SU-DHL-6 (cell line): Measurements from ENCODE around the gene FAU.

ENCODE experiments used
- EZH2phosphoT487 ChIP-seq: fragments of 200-600 bp; sonication (generic), shearing (Covaris generic); conservative IDR thresholded peaks from 2 replicates; pipeline ENCODE4 v1.6.1; 2018; ENCODE audit warnings: mild to moderate bottlenecking, antibody characterized with exemption, low read length, moderate library complexity, mixed read lengths
- TF ChIP-seq, protein P1 (sequence below): fragments of 200-600 bp; sonication (generic); IDR thresholded peaks from one replicate; pipeline ENCODE4 v1.5.1; 2017; ENCODE audit warnings: antibody characterized with exemption, mild to moderate bottlenecking, low read length, moderate library complexity; ENCODE audit not compliant: insufficient read depth, poor library complexity, severe bottlenecking

DNA sequence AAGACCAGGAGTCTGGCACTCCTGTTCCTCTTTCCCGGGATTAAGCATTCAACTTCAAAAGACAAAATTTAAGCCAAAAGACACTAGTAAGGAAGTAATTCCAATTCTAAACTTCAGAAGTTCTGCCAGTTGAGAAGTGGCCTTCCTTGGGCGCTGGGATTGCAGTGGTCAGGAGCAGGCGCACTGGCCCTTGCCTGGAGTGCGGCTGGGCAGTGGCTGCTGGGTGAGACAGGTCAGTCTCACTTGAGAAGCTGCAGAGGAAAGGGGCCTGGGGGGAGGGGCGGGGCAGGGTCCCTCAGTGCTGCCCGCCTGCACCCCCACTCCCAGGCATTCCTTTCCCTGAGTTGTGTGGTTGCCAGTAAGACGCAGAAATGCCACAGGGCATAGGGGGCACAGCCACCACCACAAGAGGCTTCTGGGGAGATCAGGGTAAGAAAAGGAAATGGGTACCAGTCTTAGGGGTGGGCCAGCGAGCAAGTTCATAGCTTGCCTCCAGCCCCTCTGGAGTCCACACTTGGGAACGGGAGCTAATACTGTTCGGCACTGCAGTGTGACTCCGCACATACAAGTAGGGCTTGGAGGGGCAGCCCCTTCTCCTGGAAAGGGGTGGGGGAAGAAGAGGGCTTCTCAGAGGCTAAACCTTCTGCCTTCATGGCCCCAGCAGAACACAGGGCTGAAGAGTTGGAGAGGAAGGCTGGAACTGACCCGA is 5.7 kb upstream of the FAU start:
- TF ChIP-seq, protein P1, sequence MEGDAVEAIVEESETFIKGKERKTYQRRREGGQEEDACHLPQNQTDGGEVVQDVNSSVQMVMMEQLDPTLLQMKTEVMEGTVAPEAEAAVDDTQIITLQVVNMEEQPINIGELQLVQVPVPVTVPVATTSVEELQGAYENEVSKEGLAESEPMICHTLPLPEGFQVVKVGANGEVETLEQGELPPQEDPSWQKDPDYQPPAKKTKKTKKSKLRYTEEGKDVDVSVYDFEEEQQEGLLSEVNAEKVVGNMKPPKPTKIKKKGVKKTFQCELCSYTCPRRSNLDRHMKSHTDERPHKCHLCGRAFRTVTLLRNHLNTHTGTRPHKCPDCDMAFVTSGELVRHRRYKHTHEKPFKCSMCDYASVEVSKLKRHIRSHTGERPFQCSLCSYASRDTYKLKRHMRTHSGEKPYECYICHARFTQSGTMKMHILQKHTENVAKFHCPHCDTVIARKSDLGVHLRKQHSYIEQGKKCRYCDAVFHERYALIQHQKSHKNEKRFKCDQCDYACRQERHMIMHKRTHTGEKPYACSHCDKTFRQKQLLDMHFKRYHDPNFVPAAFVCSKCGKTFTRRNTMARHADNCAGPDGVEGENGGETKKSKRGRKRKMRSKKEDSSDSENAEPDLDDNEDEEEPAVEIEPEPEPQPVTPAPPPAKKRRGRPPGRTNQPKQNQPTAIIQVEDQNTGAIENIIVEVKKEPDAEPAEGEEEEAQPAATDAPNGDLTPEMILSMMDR = no peak
- no peak for TF ChIP-seq EZH2phosphoT487
